Measurements from ENCODE around the gene ZBTB34. TPM values are rescaled to one million over a fixed set of nuclear protein-coding genes. Genes with fewer than 3 reads are reported as not detected.

Gene ZBTB34
- total RNA-seq, 2 experiments from 2014 or later: 4.6 to 4.7 TPM

GRCh38 chr9:126842220-126842842 lies 18.1 kb upstream of the ZBTB34 start:
- ATAC-seq (no peak), DNase-seq (no peak)
- TF ChIP-seq CTCF (IDR thresholded peaks at IDR 0.05): no peak
- Mint-ChIP-seq H3K4me1 (ENCODE audit: low read depth) (peaks cover 33% of the 10 kb centered on the region), H3K36me3 (ENCODE audit: low read depth) (peaks cover 4% of the 10 kb centered on the region), H3K9me3 (no peaks in the 10 kb centered on the region), H3K27me3 (no peaks in the 10 kb centered on the region), H3K27ac (no peak overlapping the region), H3K4me3 (no peak overlapping the region)
- intact Hi-C loops (cut with micrococcal nuclease): no loop called here
- ChIA-PET POLR2A (interaction anchor here (0.8 kb wide), 1 partner anchor 477 kb away, joined by 3 read pairs; no protein-coding TSS in a partner anchor), CTCF (interaction anchor here (0.9 to 1.6 kb wide), 2 partner anchors 16 to 136 kb away, joined by 3 read pairs; no protein-coding TSS in a partner anchor)

GRCh38 chr9:126842977-126843799 lies 17.3 kb upstream of the ZBTB34 start:
- CTCF ChIA-PET: interaction anchor here (0.9 to 3.0 kb wide), 4 partner anchors 15 to 137 kb away, joined by 3 to 16 read pairs (median 3); no protein-coding TSS in a partner anchor
- Mint-ChIP-seq H3K36me3 (ENCODE audit: low read depth) (peaks cover 2% of the 10 kb centered on the region), H3K4me3 (no peak overlapping the region), H3K27ac (no peak overlapping the region), H3K27me3 (no peaks in the 10 kb centered on the region), H3K9me3 (no peaks in the 10 kb centered on the region), H3K4me1 (ENCODE audit: low read depth) (peaks cover 25% of the 10 kb centered on the region)
- peak; percentile 20 for DNase-seq
- no peak for TF ChIP-seq CTCF (IDR thresholded peaks at IDR 0.05)
- intact Hi-C loops (cut with micrococcal nuclease): no loop called here
- POLR2A ChIA-PET: interaction anchor here (0.8 to 1.9 kb wide), 2 partner anchors 20 to 476 kb away, joined by 3 to 4 read pairs; no protein-coding TSS in a partner anchor
- peak; percentile 48 for ATAC-seq

- no peaks in the 10 kb centered on the region for H3K9me3 Mint-ChIP-seq
- peaks cover 16% of the 10 kb centered on the region for H3K4me1 Mint-ChIP-seq (ENCODE audit: low read depth)
- TF ChIP-seq CTCF (IDR thresholded peaks at IDR 0.05): no peak
- no peak overlapping the region for H3K27ac Mint-ChIP-seq
- intact Hi-C loops (cut with micrococcal nuclease): no loop called here
- CTCF ChIA-PET: interaction anchor here (1.0 to 3.0 kb wide), 2 partner anchors 15 to 19 kb away, joined by 3 to 16 read pairs; no protein-coding TSS in a partner anchor
- H3K27me3 Mint-ChIP-seq: peaks cover 2% of the 10 kb centered on the region
- no peak overlapping the region for H3K4me3 Mint-ChIP-seq
- no peak for DNase-seq
- H3K36me3 Mint-ChIP-seq (ENCODE audit: low read depth): peaks cover 2% of the 10 kb centered on the region
- POLR2A ChIA-PET: interaction anchor here (1.9 kb wide), 1 partner anchor 20 kb away, joined by 4 read pairs; no protein-coding TSS in a partner anchor
- ATAC-seq: peak; percentile 55
Observed at GRCh38 chr9:126844085-126844484, 16.4 kb upstream of the ZBTB34 start.

- DNase-seq (no peak), ATAC-seq (no peak)
- ChIA-PET CTCF (interaction anchor here (1.1 kb wide), 1 partner anchor 12 kb away, joined by 3 read pairs; no protein-coding TSS in a partner anchor), POLR2A (no interaction called here)
- H3K36me3 Mint-ChIP-seq (ENCODE audit: low read depth): no peaks in the 10 kb centered on the region
- peaks cover 13% of the 10 kb centered on the region for H3K27me3 Mint-ChIP-seq
- H3K4me3 Mint-ChIP-seq: no peak overlapping the region
- no peaks in the 10 kb centered on the region for H3K9me3 Mint-ChIP-seq
- no peak for TF ChIP-seq CTCF (IDR thresholded peaks at IDR 0.05)
- H3K4me1 Mint-ChIP-seq (ENCODE audit: low read depth): peaks cover 9% of the 10 kb centered on the region
- H3K27ac Mint-ChIP-seq: no peak overlapping the region
- intact Hi-C loops (cut with micrococcal nuclease): no loop called here
Observed at GRCh38 chr9:126847051-126847450, 13.4 kb upstream of the ZBTB34 start.
